HT-29 (cell line): Measurements from ENCODE around the gene CLDN9. TPM values are rescaled to one million over a fixed set of nuclear protein-coding genes. Genes with fewer than 3 reads are reported as not detected.

Experiments used
- DNase-seq: peaks from one replicate; pipeline ENCODE4 v3.0.0-alpha.2; 2015; ENCODE audit warnings: low spot score
- total RNA-seq: library from RNA; depleted of rRNA; stranded (reverse); fragments of >200 nt; shearing (Covaris generic); gene quantifications from 2 replicates; pipeline ENCODE4 v1.2.3, GENCODE V29; 2014

CLDN9 gene
- total RNA-seq, 1 experiment from 2014 or later = 4.7 TPM

GRCh38 chr16:3017794-3018506 is 5.2 kb downstream of the CLDN9 start, which contains the start of gene CLDN6:
TSS of gene CLDN6 (minus strand) at chr16:3018183. CDS start at chr16:3016021, 2,162 bp downstream.
- DNase-seq = peak; percentile 9

- DNase-seq = no peak
Measured at GRCh38 chr16:3019594-3020246, 7.0 kb downstream of the CLDN9 start.

GRCh38 chr16:3020247-3020603 is 7.5 kb downstream of the CLDN9 start, which contains the start of gene TNFRSF12A:
TSS of gene TNFRSF12A (plus strand) at chr16:3020368. CDS start at chr16:3020398, 30 bp downstream.
- peak; percentile 87 for DNase-seq

GRCh38 chr16:3020604-3021448 is 8.1 kb downstream of the CLDN9 start:
- DNase-seq = peak; percentile 92

- peak; percentile 84 for DNase-seq
Measured at GRCh38 chr16:3021449-3022207, 8.9 kb downstream of the CLDN9 start.

- peak; percentile 89 for DNase-seq
Measured at GRCh38 chr16:3022208-3022683, 9.5 kb downstream of the CLDN9 start.

- no peak for DNase-seq
Measured at GRCh38 chr16:3022684-3023414, 10.1 kb downstream of the CLDN9 start.

- peak; percentile 85 for DNase-seq
Measured at GRCh38 chr16:3023415-3023668, 10.6 kb downstream of the CLDN9 start.

- peak; percentile 99 for DNase-seq
Measured at GRCh38 chr16:3023669-3024478, 11.2 kb downstream of the CLDN9 start, which contains the start of the genes HCFC1R1 and THOC6. TSS of gene HCFC1R1 (minus strand) at chr16:3023942. CDS start at chr16:3023941, 1 bp downstream. TSS of gene THOC6 (plus strand) at chr16:3024035. CDS start at chr16:3024327, 292 bp downstream.

GRCh38 chr16:3025032-3026002 is 12.6 kb downstream of the CLDN9 start:
- no peak for DNase-seq

- no peak for DNase-seq
Measured at GRCh38 chr16:3026003-3026378, 13.3 kb downstream of the CLDN9 start.

GRCh38 chr16:3026609-3027488 is 14.1 kb downstream of the CLDN9 start:
- DNase-seq = no peak

- no peak for DNase-seq
Measured at GRCh38 chr16:3027489-3027795, 14.7 kb downstream of the CLDN9 start.

- peak; percentile 92 for DNase-seq
Measured at GRCh38 chr16:3027983-3028715, 15.4 kb downstream of the CLDN9 start.

- DNase-seq = no peak
Measured at GRCh38 chr16:3028716-3029319, 16.1 kb downstream of the CLDN9 start.

GRCh38 chr16:3029491-3030221 is 16.9 kb downstream of the CLDN9 start:
- DNase-seq = no peak
